Thoracic aorta (tissue), 2 donors: ENCODE measurements around the gene TAOK2. TPM values are rescaled to one million over a fixed set of nuclear protein-coding genes. Genes with fewer than 3 reads are reported as not detected.

Source experiments
- ATAC-seq: fragments of 150-250 bp; one replicate; pipeline ENCODE4 v1.8.0; 2017; ENCODE audit warnings: low read depth; ENCODE audit not compliant: insufficient number of reproducible peaks, low FRiP score
- DNase-seq: peaks from one replicate; pipeline ENCODE4 v3.0.0-alpha.2; 2020; ENCODE audit warnings: low spot score
- H3K27ac ChIP-seq, 2 donors: fragments of 200-600 bp; sonication (generic); 1 replicate in 1 of 2; 2 replicates in 1 of 2; pipeline ENCODE4 v1.5.1; 2016; ENCODE audit warnings: mild to moderate bottlenecking in 2 of 2, moderate library complexity in 2 of 2
- H3K27me3 ChIP-seq: fragments of 200-600 bp; sonication (generic); replicated peaks from 2 replicates; pipeline ENCODE4 v1.6.0; 2016; ENCODE audit warnings: mild to moderate bottlenecking; ENCODE audit not compliant: insufficient read depth
- H3K36me3 ChIP-seq: fragments of 200-600 bp; sonication (generic); one replicate; pipeline ENCODE4 v1.5.1; 2016
- H3K4me1 ChIP-seq, 2 donors: fragments of 200-600 bp; sonication (generic); 1 replicate in 1 of 2; 2 replicates in 1 of 2; pipeline versions ENCODE4 v1.5.1 to v1.6.0; 2016; ENCODE audit warnings: low read depth in 2 of 2, mild to moderate bottlenecking in 1 of 2; ENCODE audit not compliant: control insufficient read depth in 1 of 2
- H3K4me3 ChIP-seq: fragments of 200-600 bp; sonication (generic); 2 replicates; pipeline ENCODE4 v1.5.1; 2016; ENCODE audit warnings: mild to moderate bottlenecking
- H3K9me3 ChIP-seq: fragments of 200-600 bp; sonication (generic); 2 replicates; pipeline ENCODE4 v1.5.1; 2016
- CTCF ChIP-seq: fragments of 200-600 bp; sonication (generic); IDR thresholded peaks from one replicate; pipeline ENCODE4 v1.5.1; 2019; ENCODE audit warnings: antibody characterized with exemption
- total RNA-seq, 2 donors: library from RNA; depleted of rRNA; stranded (reverse); fragments of >200 nt; gene quantifications; one replicate each; pipeline versions ENCODE4 v1.1.0 to v1.2.3, GENCODE V29; 2016

The TAOK2 gene
- total RNA-seq, 2 donors from 2014 or later, result 54.6 to 55.0 TPM

- no peak for ATAC-seq
- H3K27ac ChIP-seq, result no peak overlapping the region
- no peak for DNase-seq
- H3K4me1 ChIP-seq, result no peaks in the 10 kb centered on the region
- TF ChIP-seq CTCF, result no peak
- no peaks in the 10 kb centered on the region for H3K9me3 ChIP-seq
- peaks cover 92% of the 10 kb centered on the region for H3K36me3 ChIP-seq
- no peaks in the 10 kb centered on the region for H3K27me3 ChIP-seq
- H3K4me3 ChIP-seq, result no peak overlapping the region
Measured at GRCh38 chr16:29982560-29983419, 9.1 kb downstream of the TAOK2 start.

- DNase-seq, result no peak
- no peaks in the 10 kb centered on the region for H3K9me3 ChIP-seq
- H3K4me1 ChIP-seq, result no peaks in the 10 kb centered on the region
- ATAC-seq, result no peak
- H3K4me3 ChIP-seq, result no peak overlapping the region
- no peak overlapping the region for H3K27ac ChIP-seq
- H3K36me3 ChIP-seq, result peaks cover 99% of the 10 kb centered on the region
- no peak for TF ChIP-seq CTCF
- H3K27me3 ChIP-seq, result no peaks in the 10 kb centered on the region
Measured at GRCh38 chr16:29983420-29984136, 9.9 kb downstream of the TAOK2 start.

GRCh38 chr16:29984137-29984763 is 10.6 kb downstream of the TAOK2 start:
- no peak for ATAC-seq
- Histone ChIP-seq H3K4me3 (no peak overlapping the region), H3K27ac (no peak overlapping the region), H3K9me3 (no peaks in the 10 kb centered on the region), H3K27me3 (no peaks in the 10 kb centered on the region), H3K36me3 (peaks cover 95% of the 10 kb centered on the region), H3K4me1 (no peaks in the 10 kb centered on the region)
- no peak for DNase-seq
- no peak for TF ChIP-seq CTCF

GRCh38 chr16:29984764-29985147 is 11.1 kb downstream of the TAOK2 start:
- Histone ChIP-seq H3K27me3 (no peaks in the 10 kb centered on the region), H3K9me3 (no peaks in the 10 kb centered on the region), H3K4me1 (no peaks in the 10 kb centered on the region), H3K4me3 (no peak overlapping the region), H3K36me3 (peaks cover 94% of the 10 kb centered on the region), H3K27ac (no peak overlapping the region)
- TF ChIP-seq CTCF, result no peak
- no peak for ATAC-seq
- no peak for DNase-seq

GRCh38 chr16:29985271-29985811 is 11.7 kb downstream of the TAOK2 start:
- Histone ChIP-seq H3K27me3 (no peaks in the 10 kb centered on the region), H3K36me3 (peaks cover 88% of the 10 kb centered on the region), H3K4me3 (no peak overlapping the region), H3K4me1 (no peaks in the 10 kb centered on the region), H3K9me3 (no peaks in the 10 kb centered on the region), H3K27ac (no peak overlapping the region)
- TF ChIP-seq CTCF, result no peak
- no peak for ATAC-seq
- DNase-seq, result no peak
